SK-N-MC (cell line): Measurements from ENCODE around the gene RUVBL1.
A peak's percentile ranks its signal among the peaks of the same experiment; 100 is the strongest.

Experiments used
- DNase-seq: peaks from one replicate; pipeline ENCODE4 v3.0.0-alpha.2; 2011; ENCODE audit warnings: low read depth, low spot score
- H3K27ac ChIP-seq: fragments of 200-600 bp; sonication (generic); 2 replicates; pipeline ENCODE4 v1.5.1; 2016; ENCODE audit warnings: mixed run types
- H3K36me3 ChIP-seq: fragments of 200-600 bp; sonication (generic); 2 replicates; pipeline ENCODE4 v1.6.1; 2017; ENCODE audit warnings: antibody characterized with exemption, low read length, mixed read lengths; ENCODE audit not compliant: insufficient read depth
- H3K4me3 ChIP-seq: fragments of 200-600 bp; sonication (generic); 2 replicates; pipeline ENCODE4 v1.5.1; 2016
- H3K9ac ChIP-seq: fragments of 200-600 bp; sonication (generic); 2 replicates; pipeline ENCODE4 v1.8.0; 2017; ENCODE audit warnings: mixed run types, mixed read lengths; ENCODE audit not compliant: insufficient read length
- H3K9me3 ChIP-seq: fragments of 200-600 bp; sonication (generic); 2 replicates; pipeline ENCODE4 v1.6.1; 2017; ENCODE audit warnings: low read depth, mild to moderate bottlenecking, antibody characterized with exemption, low read length, moderate library complexity, mixed read lengths
- EZH2 ChIP-seq: fragments of 200-600 bp; sonication (generic); IDR thresholded peaks from one replicate; pipeline ENCODE4 v1.6.1; 2017; ENCODE audit warnings: antibody characterized with exemption
- FOXP2 ChIP-seq: optimal IDR thresholded peaks from 2 replicates; pipeline ENCODE3; 2011; ENCODE audit warnings: mild to moderate bottlenecking, moderate library complexity; ENCODE audit not compliant: insufficient read depth; ENCODE audit errors: extremely low read length, control extremely low read depth
- POLR2AphosphoS5 ChIP-seq: IDR thresholded peaks from 2 replicates; pipeline ENCODE4 v1.6.1; 2012; ENCODE audit warnings: mild to moderate bottlenecking, low read depth, low read length, borderline replicate concordance

RUVBL1 gene

GRCh38 chr3:128081226-128081625, 42.4 kb downstream of the RUVBL1 start:
- H3K9ac ChIP-seq, result no peak overlapping the region
- H3K36me3 ChIP-seq, result peaks cover 80% of the 10 kb centered on the region
- peak overlapping the region; percentile 22; the same call in 1 of the 2 replicates for H3K27ac ChIP-seq
- no peak overlapping the region for H3K4me3 ChIP-seq
- no peak for DNase-seq
- no peaks in the 10 kb centered on the region for H3K9me3 ChIP-seq
- TF ChIP-seq POLR2AphosphoS5 (no peak), EZH2 (no peak), FOXP2 (no peak)

- no peak for DNase-seq
- Histone ChIP-seq H3K27ac (peak overlapping the region; percentile 22; the same call in 1 of the 2 replicates), H3K9ac (no peak overlapping the region), H3K9me3 (no peaks in the 10 kb centered on the region), H3K36me3 (peaks cover 73% of the 10 kb centered on the region), H3K4me3 (no peak overlapping the region)
- TF ChIP-seq EZH2 (no peak), POLR2AphosphoS5 (no peak), FOXP2 (no peak)
Measured at GRCh38 chr3:128080323-128081080, 43.1 kb downstream of the RUVBL1 start.

GRCh38 chr3:128079823-128080222, 43.8 kb downstream of the RUVBL1 start:
- TF ChIP-seq EZH2, result no peak
- no peak for TF ChIP-seq POLR2AphosphoS5
- no peak for TF ChIP-seq FOXP2
- no peak overlapping the region for H3K9ac ChIP-seq
- no peak overlapping the region for H3K4me3 ChIP-seq
- H3K27ac ChIP-seq, result peak overlapping the region; percentile 22; the same call in 1 of the 2 replicates
- DNase-seq, result no peak
- H3K9me3 ChIP-seq, result no peaks in the 10 kb centered on the region
- H3K36me3 ChIP-seq, result peaks cover 69% of the 10 kb centered on the region

GRCh38 chr3:128078875-128079274, 44.7 kb downstream of the RUVBL1 start:
- H3K9ac ChIP-seq, result no peak overlapping the region

GRCh38 chr3:128078322-128078721, 45.3 kb downstream of the RUVBL1 start:
- peak overlapping the region; percentile 10; the same call in 1 of the 2 replicates for H3K4me3 ChIP-seq
- no peaks in the 10 kb centered on the region for H3K9me3 ChIP-seq
- DNase-seq, result peak; percentile 37
- peaks cover 66% of the 10 kb centered on the region for H3K36me3 ChIP-seq
- peak overlapping the region; percentile 65 for H3K27ac ChIP-seq
- peak overlapping the region; percentile 4 for H3K9ac ChIP-seq
- TF ChIP-seq FOXP2, result no peak
- TF ChIP-seq EZH2, result no peak
- no peak for TF ChIP-seq POLR2AphosphoS5

More at GRCh38 chr3:128078875-128079274, 44.7 kb downstream of the RUVBL1 start:
- peaks cover 65% of the 10 kb centered on the region for H3K36me3 ChIP-seq
- TF ChIP-seq POLR2AphosphoS5 (no peak), EZH2 (no peak), FOXP2 (no peak)
- DNase-seq, result no peak
- peak overlapping the region; percentile 65 for H3K27ac ChIP-seq
- no peaks in the 10 kb centered on the region for H3K9me3 ChIP-seq
- H3K4me3 ChIP-seq, result peak overlapping the region; percentile 10; the same call in 1 of the 2 replicates

DNA sequence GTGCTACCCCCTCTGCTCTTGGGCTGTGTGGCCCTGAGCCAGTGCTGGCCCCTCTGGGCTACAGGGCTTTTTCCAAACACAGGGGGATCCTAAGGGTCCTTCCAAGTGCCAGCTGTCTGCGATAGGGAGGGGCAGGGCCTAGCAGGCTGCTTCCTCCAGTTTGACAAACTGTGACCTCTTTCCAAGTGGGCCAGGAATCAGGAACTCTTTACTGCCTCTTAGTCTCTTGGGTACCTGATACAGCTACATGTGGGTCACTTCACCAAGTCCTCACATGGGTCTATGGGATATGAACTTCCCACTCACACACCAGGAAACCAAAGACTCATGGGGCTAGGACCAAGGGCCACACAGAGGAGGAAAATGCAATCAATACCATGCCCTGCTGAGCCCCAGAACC, 45.9 kb downstream of the RUVBL1 start:
- peak overlapping the region; percentile 48 for H3K27ac ChIP-seq
- H3K4me3 ChIP-seq, result no peak overlapping the region
- H3K9me3 ChIP-seq, result no peaks in the 10 kb centered on the region
- peaks cover 66% of the 10 kb centered on the region for H3K36me3 ChIP-seq
- TF ChIP-seq FOXP2 (no peak), EZH2 (no peak), POLR2AphosphoS5 (no peak)
- DNase-seq, result no peak
- peak overlapping the region; percentile 4 for H3K9ac ChIP-seq

DNA sequence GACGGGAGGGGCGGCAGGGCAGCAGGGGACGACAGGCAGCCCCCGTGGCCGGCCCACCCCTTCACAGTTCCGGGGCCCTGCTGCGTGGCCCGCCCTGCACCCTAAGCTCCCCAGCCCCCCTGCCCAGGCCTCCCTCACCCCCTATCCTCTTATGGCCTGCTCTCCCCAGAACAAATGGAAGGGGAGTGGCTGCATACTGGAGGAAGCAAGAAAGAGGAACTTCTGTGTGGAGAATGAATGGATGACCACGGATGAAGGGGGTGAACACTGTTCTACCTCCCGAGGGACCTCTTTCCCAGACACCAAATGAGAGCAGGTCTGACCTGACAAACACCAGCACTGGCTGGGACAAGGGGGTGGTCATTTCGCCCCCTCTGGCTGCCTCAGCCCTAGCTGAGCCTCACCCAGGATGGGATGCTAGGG, 46.4 kb downstream of the RUVBL1 start:
- no peak for TF ChIP-seq EZH2
- no peak for TF ChIP-seq POLR2AphosphoS5
- no peak for TF ChIP-seq FOXP2
- no peak overlapping the region for H3K4me3 ChIP-seq
- no peak overlapping the region for H3K9ac ChIP-seq
- peaks cover 66% of the 10 kb centered on the region for H3K36me3 ChIP-seq
- H3K9me3 ChIP-seq, result no peaks in the 10 kb centered on the region
- H3K27ac ChIP-seq, result no peak overlapping the region
- DNase-seq, result no peak

GRCh38 chr3:128076483-128077201, 47.0 kb downstream of the RUVBL1 start:
- TF ChIP-seq POLR2AphosphoS5 (no peak), FOXP2 (no peak), EZH2 (no peak)
- Histone ChIP-seq H3K27ac (no peak overlapping the region), H3K36me3 (peaks cover 66% of the 10 kb centered on the region), H3K9me3 (no peaks in the 10 kb centered on the region), H3K4me3 (no peak overlapping the region), H3K9ac (no peak overlapping the region)
- no peak for DNase-seq
